ENCODE measurements around the gene HSD11B2. TPM values are rescaled to one million over a fixed set of nuclear protein-coding genes. Genes with fewer than 3 reads are reported as not detected.

The HSD11B2 gene
- total RNA-seq, 1 donor from 2014 or later: 5.2 TPM

DNA sequence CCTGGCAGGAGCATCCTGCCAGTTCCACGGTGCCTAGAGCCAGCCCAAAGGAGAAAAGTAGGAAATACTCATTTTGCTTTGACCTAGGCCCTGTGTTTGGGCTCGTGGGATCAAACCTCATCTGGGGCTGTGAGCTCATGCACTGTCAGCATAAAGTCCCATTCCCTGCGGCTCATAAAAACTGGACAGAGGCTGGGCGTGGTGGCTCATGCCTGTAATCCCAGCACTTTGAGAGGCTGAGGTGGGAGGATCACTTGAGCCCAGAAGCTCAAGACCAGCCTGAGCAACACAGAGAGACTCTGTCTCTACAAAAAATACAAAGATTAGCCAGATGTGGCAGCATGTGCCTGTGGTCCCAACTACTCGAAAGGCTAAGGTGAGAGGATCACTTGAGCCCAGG, 32.1 kb downstream of the HSD11B2 start:
- intact Hi-C loops (cut with micrococcal nuclease): no loop called here
- Mint-ChIP-seq H3K27ac (no peak overlapping the region), H3K27me3 (no peaks in the 10 kb centered on the region), H3K9me3 (no peaks in the 10 kb centered on the region), H3K36me3 (ENCODE audit: low read depth) (peaks cover 4% of the 10 kb centered on the region), H3K4me1 (peaks cover 3% of the 10 kb centered on the region), H3K4me3 (no peak overlapping the region)
- no peak for DNase-seq

- Mint-ChIP-seq H3K4me3 (no peak overlapping the region), H3K27ac (no peak overlapping the region), H3K4me1 (peaks cover 3% of the 10 kb centered on the region), H3K9me3 (no peaks in the 10 kb centered on the region), H3K27me3 (no peaks in the 10 kb centered on the region), H3K36me3 (ENCODE audit: low read depth) (peaks cover 2% of the 10 kb centered on the region)
- DNase-seq: no peak
- intact Hi-C loops (cut with micrococcal nuclease): no loop called here
Observed at GRCh38 chr16:67463691-67464090, 32.8 kb downstream of the HSD11B2 start.

DNA sequence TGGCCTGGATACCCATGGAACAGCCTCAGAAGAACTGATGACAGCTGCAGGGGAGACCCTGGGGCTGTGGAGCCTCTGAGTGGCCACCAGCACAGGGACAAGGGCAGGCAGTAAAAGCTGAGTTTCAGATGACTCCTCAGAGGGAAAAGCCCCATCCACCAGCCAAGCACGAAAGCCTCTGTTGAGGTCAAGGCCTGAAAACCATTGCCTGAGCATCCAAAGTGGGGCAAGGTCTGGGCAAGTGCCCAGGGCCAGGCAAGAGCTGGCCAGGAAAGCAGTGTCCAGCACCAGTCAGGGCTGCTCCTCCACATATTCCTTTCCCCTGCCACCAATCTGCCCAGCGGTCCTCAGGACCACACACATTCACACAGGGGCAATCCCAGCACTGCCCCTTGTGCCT, 33.6 kb downstream of the HSD11B2 start:
- H3K4me3 Mint-ChIP-seq: no peak overlapping the region
- H3K27me3 Mint-ChIP-seq: no peaks in the 10 kb centered on the region
- intact Hi-C loops (cut with micrococcal nuclease): no loop called here
- H3K27ac Mint-ChIP-seq: no peak overlapping the region
- H3K36me3 Mint-ChIP-seq (ENCODE audit: low read depth): peaks cover 2% of the 10 kb centered on the region
- no peak for DNase-seq
- H3K9me3 Mint-ChIP-seq: no peaks in the 10 kb centered on the region
- H3K4me1 Mint-ChIP-seq: peaks cover 1% of the 10 kb centered on the region

- Mint-ChIP-seq H3K36me3 (ENCODE audit: low read depth) (peaks cover under 1% of the 10 kb centered on the region), H3K4me3 (no peak overlapping the region), H3K27me3 (no peaks in the 10 kb centered on the region), H3K27ac (no peak overlapping the region), H3K4me1 (peaks cover 1% of the 10 kb centered on the region), H3K9me3 (no peaks in the 10 kb centered on the region)
- intact Hi-C loops (cut with micrococcal nuclease): no loop called here
- no peak for DNase-seq
Observed at GRCh38 chr16:67466581-67466980, 35.7 kb downstream of the HSD11B2 start.

GRCh38 chr16:67468731-67469130, 37.8 kb downstream of the HSD11B2 start:
- Mint-ChIP-seq H3K4me3 (no peak overlapping the region), H3K27me3 (no peaks in the 10 kb centered on the region), H3K36me3 (ENCODE audit: low read depth) (no peaks in the 10 kb centered on the region), H3K27ac (no peak overlapping the region), H3K4me1 (peaks cover 4% of the 10 kb centered on the region), H3K9me3 (no peaks in the 10 kb centered on the region)
- intact Hi-C loops (cut with micrococcal nuclease): no loop called here
- DNase-seq: no peak

GRCh38 chr16:67470359-67470758, 39.4 kb downstream of the HSD11B2 start:
- no peak overlapping the region for H3K27ac Mint-ChIP-seq
- H3K36me3 Mint-ChIP-seq (ENCODE audit: low read depth): no peaks in the 10 kb centered on the region
- no peak for DNase-seq
- no peaks in the 10 kb centered on the region for H3K27me3 Mint-ChIP-seq
- peaks cover 6% of the 10 kb centered on the region for H3K4me1 Mint-ChIP-seq
- intact Hi-C loops (cut with micrococcal nuclease): no loop called here
- H3K4me3 Mint-ChIP-seq: no peak overlapping the region
- H3K9me3 Mint-ChIP-seq: no peaks in the 10 kb centered on the region

GRCh38 chr16:67471758-67472384, 41.0 kb downstream of the HSD11B2 start:
- no peak overlapping the region for H3K27ac Mint-ChIP-seq
- no peaks in the 10 kb centered on the region for H3K36me3 Mint-ChIP-seq (ENCODE audit: low read depth)
- peaks cover 6% of the 10 kb centered on the region for H3K4me1 Mint-ChIP-seq

GRCh38 chr16:67474551-67475455, 43.9 kb downstream of the HSD11B2 start:
- peaks cover 9% of the 10 kb centered on the region for H3K4me1 Mint-ChIP-seq
- intact Hi-C loops (cut with micrococcal nuclease): no loop called here
- no peak overlapping the region for H3K27ac Mint-ChIP-seq
- H3K4me3 Mint-ChIP-seq: no peak overlapping the region
- DNase-seq: no peak
- no peaks in the 10 kb centered on the region for H3K9me3 Mint-ChIP-seq
- peaks cover 1% of the 10 kb centered on the region for H3K36me3 Mint-ChIP-seq (ENCODE audit: low read depth)
- H3K27me3 Mint-ChIP-seq: no peaks in the 10 kb centered on the region

More at GRCh38 chr16:67471758-67472384, 41.0 kb downstream of the HSD11B2 start:
- intact Hi-C loops (cut with micrococcal nuclease): no loop called here
- H3K9me3 Mint-ChIP-seq: no peaks in the 10 kb centered on the region
- no peak for DNase-seq
- H3K27me3 Mint-ChIP-seq: no peaks in the 10 kb centered on the region
- H3K4me3 Mint-ChIP-seq: no peak overlapping the region

DNA sequence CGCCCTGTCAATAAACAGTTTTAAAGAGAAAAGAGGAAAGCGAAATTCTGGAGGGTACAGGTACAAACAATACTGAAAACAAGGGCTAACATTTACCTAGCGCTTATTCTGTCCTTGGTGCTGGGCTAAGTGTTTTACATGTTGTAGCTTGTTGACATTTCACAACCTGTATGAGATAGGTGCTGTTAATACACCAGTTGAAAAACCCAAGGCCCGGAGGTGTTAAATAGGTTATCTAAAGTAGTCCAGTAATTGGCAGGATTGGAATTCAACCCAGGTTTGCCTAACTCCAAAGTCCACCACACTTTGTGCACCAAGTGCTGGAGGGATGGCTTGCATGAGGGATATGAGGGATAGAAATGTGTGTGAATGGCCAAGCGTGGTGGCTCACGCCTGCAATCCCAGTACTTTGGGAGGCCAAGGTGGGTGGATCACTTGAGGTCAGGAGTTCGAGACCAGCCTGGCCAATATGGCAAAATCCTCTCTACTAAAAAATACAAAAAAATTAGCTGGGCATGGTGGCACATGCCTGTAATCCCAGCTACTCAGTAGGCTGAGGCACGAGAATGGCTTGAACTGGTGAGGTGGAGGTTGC, 47.1 kb downstream of the HSD11B2 start:
- intact Hi-C loops (cut with micrococcal nuclease): no loop called here

GRCh38 chr16:67480833-67481560, 50.1 kb downstream of the HSD11B2 start, which contains the start of gene ATP6V0D1:
TSS of gene ATP6V0D1 (minus strand) at chr16:67481157. CDS start at chr16:67481086, 71 bp downstream.
- no peaks in the 10 kb centered on the region for H3K9me3 Mint-ChIP-seq
- peaks cover 17% of the 10 kb centered on the region for H3K4me1 Mint-ChIP-seq
- peaks cover 4% of the 10 kb centered on the region for H3K36me3 Mint-ChIP-seq (ENCODE audit: low read depth)
- H3K27me3 Mint-ChIP-seq: no peaks in the 10 kb centered on the region
- H3K4me3 Mint-ChIP-seq: peak within 1 kb of the TSS; percentile 100
- intact Hi-C loops (cut with micrococcal nuclease): loop anchor here (1.0 to 10.0 kb wide), 8 partner anchors 33 to 456 kb away; partner anchors contain the start of genes ACD, CARMIL2, CTCF and FHOD1
- peak; percentile 100 for DNase-seq
- peak within 1 kb of the TSS; percentile 97 for H3K27ac Mint-ChIP-seq

More for the DNA sequence above, 47.1 kb downstream of the HSD11B2 start:
- Mint-ChIP-seq H3K27ac (no peak overlapping the region), H3K27me3 (no peaks in the 10 kb centered on the region), H3K4me1 (peaks cover 15% of the 10 kb centered on the region), H3K9me3 (no peaks in the 10 kb centered on the region), H3K4me3 (no peak overlapping the region), H3K36me3 (ENCODE audit: low read depth) (peaks cover 1% of the 10 kb centered on the region)
- no peak for DNase-seq

GRCh38 chr16:67481561-67482232, 50.8 kb downstream of the HSD11B2 start:
- intact Hi-C loops (cut with micrococcal nuclease): loop anchor here (1.0 to 10.0 kb wide), 8 partner anchors 33 to 456 kb away; partner anchors contain the start of genes ACD, CARMIL2, CTCF and FHOD1
- Mint-ChIP-seq H3K9me3 (no peaks in the 10 kb centered on the region), H3K27ac (peak overlapping the region; percentile 97), H3K4me3 (peak overlapping the region; percentile 100), H3K27me3 (no peaks in the 10 kb centered on the region), H3K36me3 (ENCODE audit: low read depth) (peaks cover 4% of the 10 kb centered on the region), H3K4me1 (peaks cover 17% of the 10 kb centered on the region)
- DNase-seq: peak; percentile 88

GRCh38 chr16:67482233-67482924, 51.5 kb downstream of the HSD11B2 start:
- H3K36me3 Mint-ChIP-seq (ENCODE audit: low read depth): peaks cover 4% of the 10 kb centered on the region
- H3K4me1 Mint-ChIP-seq: peaks cover 17% of the 10 kb centered on the region
- no peaks in the 10 kb centered on the region for H3K9me3 Mint-ChIP-seq
- peak overlapping the region; percentile 97 for H3K27ac Mint-ChIP-seq
- peak; percentile 64 for DNase-seq
- intact Hi-C loops (cut with micrococcal nuclease): loop anchor here (5.0 to 10.0 kb wide), 2 partner anchors 322 to 455 kb away; partner anchors contain the start of genes PSMB10, RANBP10 and TSNAXIP1
- H3K27me3 Mint-ChIP-seq: no peaks in the 10 kb centered on the region
- H3K4me3 Mint-ChIP-seq: peak overlapping the region; percentile 100
